ENCODE data around the gene TCP11. TPM values are rescaled to one million over a fixed set of nuclear protein-coding genes. Genes with fewer than 3 reads are reported as not detected.

TCP11 gene
- total RNA-seq, 2 donors from 2014 or later, result not detected

- no peak overlapping the region for H3K4me3 ChIP-seq
- peaks cover 0 to 36% of the 10 kb centered on the region in 2 donors for H3K4me1 ChIP-seq
- H3K9me3 ChIP-seq, result no peaks in the 10 kb centered on the region
- no peak overlapping the region for H3K27ac ChIP-seq
- no peaks in the 10 kb centered on the region for H3K27me3 ChIP-seq
- no peak for TF ChIP-seq CTCF (IDR thresholded peaks at IDR 0.05)
- DNase-seq (ENCODE audit: low spot score), result no peak
- H3K36me3 ChIP-seq, result peaks cover 89% of the 10 kb centered on the region
Measured at GRCh38 chr6:35085359-35086281, 55.5 kb downstream of the TCP11 start.

GRCh38 chr6:35084511-35085203 lies 56.5 kb downstream of the TCP11 start:
- no peaks in the 10 kb centered on the region for H3K9me3 ChIP-seq
- no peak overlapping the region for H3K4me3 ChIP-seq
- no peak overlapping the region for H3K27ac ChIP-seq
- no peaks in the 10 kb centered on the region for H3K27me3 ChIP-seq
- no peak for TF ChIP-seq CTCF (IDR thresholded peaks at IDR 0.05)
- no peak for DNase-seq (ENCODE audit: low spot score)
- H3K36me3 ChIP-seq, result peaks cover 99% of the 10 kb centered on the region
- peaks cover 0 to 29% of the 10 kb centered on the region in 2 donors for H3K4me1 ChIP-seq

GRCh38 chr6:35084041-35084491 lies 57.1 kb downstream of the TCP11 start:
- peaks cover 100% of the 10 kb centered on the region for H3K36me3 ChIP-seq
- H3K27me3 ChIP-seq, result no peaks in the 10 kb centered on the region
- H3K9me3 ChIP-seq, result no peaks in the 10 kb centered on the region
- no peak overlapping the region for H3K27ac ChIP-seq
- DNase-seq (ENCODE audit: low spot score), result no peak
- H3K4me1 ChIP-seq, result peaks cover 0 to 23% of the 10 kb centered on the region in 2 donors
- H3K4me3 ChIP-seq, result no peak overlapping the region
- no peak for TF ChIP-seq CTCF (IDR thresholded peaks at IDR 0.05)

- Histone ChIP-seq H3K27me3 (no peaks in the 10 kb centered on the region), H3K4me3 (no peak overlapping the region), H3K27ac (no peak overlapping the region), H3K36me3 (peaks cover 100% of the 10 kb centered on the region), H3K4me1 (peaks cover 0 to 20% of the 10 kb centered on the region in 2 donors), H3K9me3 (no peaks in the 10 kb centered on the region)
- no peak for DNase-seq (ENCODE audit: low spot score)
- TF ChIP-seq CTCF (IDR thresholded peaks at IDR 0.05), result no peak
Measured at GRCh38 chr6:35083507-35083906, 57.6 kb downstream of the TCP11 start.

GRCh38 chr6:35082733-35083403 lies 58.3 kb downstream of the TCP11 start:
- no peak overlapping the region for H3K27ac ChIP-seq
- no peak for DNase-seq (ENCODE audit: low spot score)

More at GRCh38 chr6:35082733-35083403, 58.3 kb downstream of the TCP11 start:
- H3K4me3 ChIP-seq, result no peak overlapping the region
- H3K4me1 ChIP-seq, result peaks cover 0 to 19% of the 10 kb centered on the region in 2 donors
- H3K9me3 ChIP-seq, result no peaks in the 10 kb centered on the region
- H3K27me3 ChIP-seq, result no peaks in the 10 kb centered on the region
- TF ChIP-seq CTCF (IDR thresholded peaks at IDR 0.05), result no peak
- peaks cover 100% of the 10 kb centered on the region for H3K36me3 ChIP-seq

All from right atrium auricular region (tissue), 2 donors.